Fibroblast of upper back skin (primary cell): ENCODE data around the gene CCDC34.
A peak's percentile ranks its signal among the peaks of the same experiment; 100 is the strongest.
"Not testable (repeated sequence)": the region's sequence is repeated elsewhere in the genome, so short reads cannot be mapped to it uniquely, and the experiment has no call there.

Experiments
- DNase-seq: peaks from one replicate; pipeline ENCODE4 v3.0.0-alpha.2; 2013

Gene CCDC34

GRCh38 chr11:27361649-27362431, 1.2 kb downstream of the CCDC34 start:
- DNase-seq, result no peak

- no peak for DNase-seq
These were observed 4.7 kb downstream of the CCDC34 start for GRCh38 chr11:27358296-27358695.

GRCh38 chr11:27357250-27357649, 5.8 kb downstream of the CCDC34 start:
- DNase-seq, result no peak

- no peak for DNase-seq
These were observed 6.3 kb downstream of the CCDC34 start for GRCh38 chr11:27356624-27357222.

- DNase-seq, result no peak
These were observed 7.4 kb downstream of the CCDC34 start for GRCh38 chr11:27355575-27356104.

- DNase-seq, result no peak
These were observed 8.6 kb downstream of the CCDC34 start for GRCh38 chr11:27354359-27354965.

GRCh38 chr11:27353593-27354358, 9.2 kb downstream of the CCDC34 start:
- peak; percentile 57 for DNase-seq

- no peak for DNase-seq
These were observed 10.2 kb downstream of the CCDC34 start for GRCh38 chr11:27352781-27353180.

- DNase-seq, result peak; percentile 64
These were observed 12.5 kb downstream of the CCDC34 start for GRCh38 chr11:27350511-27350910.

GRCh38 chr11:27349919-27350318, 13.1 kb downstream of the CCDC34 start:
- DNase-seq, result no peak

- DNase-seq, result peak; percentile 30
These were observed 14.6 kb downstream of the CCDC34 start for GRCh38 chr11:27348340-27348873.

GRCh38 chr11:27347359-27348339, 15.4 kb downstream of the CCDC34 start:
- no peak for DNase-seq

GRCh38 chr11:27339941-27340340, 23.1 kb downstream of the CCDC34 start:
- DNase-seq, result no peak

GRCh38 chr11:27334764-27335163, 28.3 kb downstream of the CCDC34 start:
- not testable (repeated sequence) for DNase-seq

GRCh38 chr11:27331981-27332380, 31.0 kb downstream of the CCDC34 start:
- DNase-seq, result peak; percentile 65

GRCh38 chr11:27330633-27331270, 32.3 kb downstream of the CCDC34 start:
- DNase-seq, result no peak

- no peak for DNase-seq
These were observed 33.0 kb downstream of the CCDC34 start for GRCh38 chr11:27329867-27330632.

GRCh38 chr11:27328614-27329013, 34.4 kb downstream of the CCDC34 start:
- DNase-seq, result no peak

GRCh38 chr11:27327064-27327463, 36.0 kb downstream of the CCDC34 start:
- not testable (repeated sequence) for DNase-seq

- not testable (repeated sequence) for DNase-seq
These were observed 40.8 kb downstream of the CCDC34 start for GRCh38 chr11:27322196-27322595.
